Stimulated activated CD4-positive, alpha-beta T cell treated with anti-CD3 and anti-CD28 coated beads, Interleukin-4, amount 100 ng/mL, for 1 hour (primary cell): ENCODE data around the gene NOTCH1.
A peak's percentile ranks its signal among the peaks of the same experiment; 100 is the strongest.

Source experiments
- DNase-seq: peaks from one replicate; pipeline ENCODE4 v3.0.0-alpha.2; 2020

NOTCH1 gene

GRCh38 chr9:136544964-136545691 is 720 bp downstream of the NOTCH1 start:
- DNase-seq, result peak; percentile 75

DNA sequence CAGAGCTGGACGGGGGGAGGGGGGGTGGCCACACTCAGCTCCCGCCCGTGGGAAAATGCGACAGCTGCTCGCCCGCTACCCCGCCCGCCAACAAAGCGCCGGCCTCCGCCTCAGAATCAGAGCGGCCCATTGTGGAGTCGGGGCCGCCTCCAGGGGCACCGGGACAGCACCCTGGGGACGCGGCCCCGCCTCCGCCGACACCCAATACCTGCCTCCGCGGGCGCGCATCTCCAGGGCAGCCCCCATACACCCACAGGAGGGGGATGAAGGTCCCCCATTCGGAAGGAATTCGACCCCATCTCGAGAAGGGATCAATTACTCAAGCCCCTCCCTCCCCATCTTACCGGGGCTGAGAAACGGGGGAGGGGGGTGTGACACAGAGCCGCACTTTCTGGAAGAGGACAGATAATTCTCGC is 1.3 kb downstream of the NOTCH1 start:
- DNase-seq, result peak; percentile 68

DNA sequence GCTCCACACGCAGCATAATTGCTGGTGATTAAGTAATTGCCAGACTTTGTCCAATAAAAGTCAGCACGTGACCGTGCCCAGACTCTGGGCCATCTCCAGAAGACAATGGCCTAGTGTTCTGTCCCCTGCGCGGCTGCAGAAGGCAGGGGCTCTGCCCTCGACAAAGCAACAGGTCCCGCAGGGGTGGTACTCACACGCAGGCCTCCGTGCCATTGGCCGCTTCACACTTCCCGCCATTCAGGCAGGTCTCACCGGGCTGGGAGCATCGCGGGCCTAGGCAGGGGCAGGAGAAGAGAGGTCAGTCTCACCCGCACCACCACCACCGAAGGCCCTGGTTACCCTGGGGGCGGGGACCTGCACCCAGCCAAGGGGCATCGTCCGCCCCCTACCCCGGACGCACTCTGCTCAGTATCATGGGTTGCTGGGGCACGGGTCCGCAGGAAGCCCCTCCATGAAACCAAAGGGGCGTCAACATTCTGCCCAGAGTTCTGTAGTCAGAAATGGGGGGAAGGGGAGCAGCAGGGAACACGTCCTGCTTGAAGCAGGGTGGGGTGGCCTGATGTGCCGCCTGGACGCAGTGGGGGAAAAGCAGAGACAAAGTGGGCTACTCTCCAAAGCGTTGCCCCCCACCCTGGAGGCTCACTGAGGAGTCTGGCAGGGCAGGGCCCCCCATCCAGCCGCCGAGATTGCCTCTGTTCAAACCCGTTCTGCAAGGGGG is 1.9 kb downstream of the NOTCH1 start:
- no peak for DNase-seq

- no peak for DNase-seq
Observed at GRCh38 chr9:136543280-136543679, 2.6 kb downstream of the NOTCH1 start.

DNA sequence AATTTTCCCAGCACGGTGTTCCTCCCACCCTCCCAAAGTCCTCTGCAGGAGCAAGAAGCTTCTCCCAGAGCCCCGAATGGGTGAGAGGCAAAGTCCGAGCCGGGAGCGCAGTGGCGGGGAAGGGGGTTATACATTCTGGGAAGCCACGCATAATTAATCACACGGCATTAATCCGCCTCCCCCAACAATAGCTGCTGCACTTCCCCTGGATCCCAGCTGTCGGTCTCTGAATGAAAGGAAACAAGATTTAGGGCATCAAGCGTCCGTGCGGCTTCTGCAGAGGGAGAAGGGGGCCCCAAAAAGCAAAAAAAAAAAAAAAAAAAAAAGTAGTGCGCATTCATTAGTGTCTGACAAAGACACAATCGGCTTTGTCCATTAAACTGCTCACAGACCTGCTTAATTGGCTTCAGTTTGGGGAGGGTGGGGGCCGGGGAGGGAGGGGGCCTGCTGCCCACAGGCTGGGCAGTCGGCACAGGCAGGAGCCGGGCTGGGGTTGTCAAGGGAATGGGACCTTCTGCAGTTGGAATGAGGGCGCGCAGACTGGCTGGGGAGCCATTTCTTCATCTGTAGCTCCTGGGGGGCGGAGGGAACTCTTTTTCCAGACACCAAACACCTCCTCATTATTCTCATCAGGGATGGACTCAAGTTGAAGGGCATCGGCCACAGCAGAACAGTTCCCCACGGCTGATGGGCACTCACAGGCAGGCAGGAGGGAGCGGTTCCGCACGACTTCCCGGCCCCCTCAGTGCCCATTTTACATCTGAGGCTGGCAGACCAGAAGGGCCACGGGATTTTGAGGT is 3.4 kb downstream of the NOTCH1 start:
- no peak for DNase-seq

GRCh38 chr9:136541709-136542108 is 4.1 kb downstream of the NOTCH1 start:
- no peak for DNase-seq

GRCh38 chr9:136541179-136541578 is 4.7 kb downstream of the NOTCH1 start:
- DNase-seq, result no peak

DNA sequence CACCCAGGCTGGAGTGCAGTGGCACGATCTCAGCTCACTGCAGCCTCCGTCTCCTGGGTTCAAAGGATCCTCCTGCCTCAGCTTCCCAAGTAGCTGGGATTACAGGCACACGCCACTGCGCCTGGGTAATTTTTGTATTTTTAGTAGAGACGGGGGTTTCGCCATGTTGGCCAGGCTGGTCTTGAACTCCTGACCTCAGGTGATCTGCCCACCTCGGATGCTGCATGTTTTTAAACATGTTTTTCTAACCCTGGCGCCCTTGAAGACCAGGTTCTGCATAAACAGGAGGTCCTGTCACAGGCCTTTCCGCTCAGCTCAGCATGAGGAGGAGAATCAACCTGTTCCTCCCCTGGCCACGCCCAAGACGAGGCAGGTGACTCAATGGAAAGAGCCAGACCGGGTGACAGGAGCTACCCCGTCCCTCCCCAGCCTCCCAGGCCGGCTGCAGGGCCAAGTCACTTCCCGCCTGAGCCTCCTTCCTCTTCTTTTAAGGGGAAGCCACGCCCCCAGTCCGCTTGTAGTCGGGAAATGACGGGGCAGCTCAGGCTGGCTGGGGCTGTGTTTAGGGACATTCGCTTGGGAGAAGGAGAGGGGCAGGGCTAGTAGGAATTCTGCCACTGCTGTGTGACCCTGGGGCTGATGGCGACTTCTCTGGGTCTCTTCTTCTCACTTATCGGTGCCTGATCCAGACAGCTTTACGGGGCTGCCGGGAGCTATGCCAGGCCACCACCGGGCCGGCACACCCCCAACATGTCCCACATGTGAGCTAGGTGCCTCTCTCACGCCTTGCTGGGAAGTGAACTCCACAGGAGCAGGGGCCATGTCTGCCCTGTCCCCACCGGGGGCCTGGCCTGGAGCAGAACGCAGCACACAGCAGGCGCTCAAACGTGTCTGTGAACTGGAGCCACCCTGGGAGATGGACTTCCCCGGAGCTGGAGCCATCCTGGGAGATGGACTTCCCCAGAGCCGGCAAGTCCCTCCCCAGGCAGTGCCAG is 6.1 kb downstream of the NOTCH1 start:
- DNase-seq, result peak; percentile 89

GRCh38 chr9:136538599-136539426 is 7.0 kb downstream of the NOTCH1 start:
- DNase-seq, result peak; percentile 67

DNA sequence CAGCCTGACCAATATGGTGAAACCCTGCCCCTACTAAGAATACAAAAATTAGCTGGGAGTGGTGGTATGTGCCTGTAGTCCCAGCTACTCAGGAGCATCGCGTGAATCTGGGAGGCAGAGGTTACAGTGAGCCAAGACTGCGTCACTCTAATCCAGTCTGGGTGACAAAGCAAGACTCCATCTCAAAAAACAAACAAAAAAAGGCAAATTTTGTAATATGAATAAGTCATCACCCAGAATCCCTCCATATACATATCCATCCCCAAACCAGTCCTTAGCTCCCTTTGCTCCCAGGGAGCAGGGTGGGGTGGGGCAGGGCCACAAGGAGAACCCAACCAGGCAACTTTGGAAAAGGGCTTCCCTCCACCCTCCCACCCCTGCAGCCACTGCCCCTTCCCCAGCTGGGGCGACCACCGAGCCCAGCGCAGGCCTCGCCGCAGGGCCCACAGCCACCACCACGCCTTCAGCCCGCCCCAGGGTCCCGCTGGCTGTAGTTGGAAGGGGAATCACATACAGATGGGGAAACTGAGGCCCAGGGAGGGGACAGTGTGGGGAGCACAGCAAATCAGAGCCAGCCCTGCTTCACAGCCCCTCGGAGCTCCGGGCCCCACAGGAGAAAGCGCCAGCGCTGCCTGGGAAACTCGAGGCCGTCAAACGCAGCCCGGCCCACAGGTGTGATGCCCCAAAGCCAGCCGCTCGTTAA is 7.8 kb downstream of the NOTCH1 start:
- DNase-seq, result no peak

- no peak for DNase-seq
Observed at GRCh38 chr9:136537411-136537810, 8.4 kb downstream of the NOTCH1 start.

DNA sequence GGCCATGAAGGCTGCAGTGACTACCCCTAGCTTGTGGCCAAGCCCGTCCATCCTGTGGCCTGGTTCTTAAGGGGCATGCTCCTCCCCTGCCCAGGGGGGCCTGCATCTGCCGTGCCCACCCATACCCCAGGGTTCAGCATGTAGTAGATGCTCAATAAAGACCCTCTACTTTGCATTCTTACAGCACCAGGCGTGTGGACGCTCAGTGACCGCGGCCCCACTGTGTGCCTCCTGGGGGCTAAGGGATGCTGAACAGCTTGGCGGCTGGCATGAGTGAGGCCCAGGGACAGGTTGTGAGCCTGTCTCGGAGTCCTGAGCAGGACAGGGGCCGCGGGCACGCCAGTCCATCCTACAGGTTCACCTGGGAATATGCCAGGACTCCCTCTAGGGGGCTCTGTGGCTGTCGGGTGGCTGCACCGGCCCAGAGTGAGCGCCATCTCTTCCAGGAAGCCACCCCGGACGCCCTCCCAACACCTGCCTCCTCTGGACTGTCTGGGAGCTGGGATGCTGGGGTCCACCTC is 9.1 kb downstream of the NOTCH1 start:
- no peak for DNase-seq

DNA sequence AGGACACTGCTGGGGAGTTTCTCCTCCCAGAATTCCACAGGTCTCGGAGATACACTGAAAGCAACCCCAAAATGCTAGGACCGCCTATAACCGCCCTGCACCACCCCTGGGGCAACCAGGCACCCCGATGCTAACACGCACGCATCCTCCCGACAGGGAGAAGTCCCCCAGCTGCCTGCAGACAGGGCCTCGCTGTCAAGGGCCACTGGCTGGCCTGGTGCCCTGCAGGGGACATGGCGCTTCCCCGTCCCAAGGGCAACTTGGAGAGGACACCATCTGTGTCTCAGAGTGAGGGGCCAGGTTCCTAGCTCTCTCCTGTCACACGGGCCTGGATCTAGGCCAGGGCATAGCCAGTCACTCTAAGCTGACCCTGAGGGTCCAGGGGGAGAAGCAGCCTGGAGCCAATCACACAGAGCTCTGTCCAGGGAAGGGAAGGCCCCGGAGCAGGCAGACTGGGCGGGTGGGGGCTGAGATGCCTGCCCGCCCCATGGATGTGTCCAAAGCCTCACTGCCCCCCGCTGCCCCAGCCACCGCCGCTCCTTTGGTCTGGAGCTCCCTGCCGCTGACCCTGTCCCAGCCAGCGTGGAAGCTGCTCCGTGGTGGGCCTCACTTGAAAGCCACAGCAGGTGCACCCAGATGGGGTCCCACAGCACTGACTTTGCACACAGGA is 9.7 kb downstream of the NOTCH1 start:
- no peak for DNase-seq

- DNase-seq, result no peak
Observed at GRCh38 chr9:136535070-136535469, 10.8 kb downstream of the NOTCH1 start.

DNA sequence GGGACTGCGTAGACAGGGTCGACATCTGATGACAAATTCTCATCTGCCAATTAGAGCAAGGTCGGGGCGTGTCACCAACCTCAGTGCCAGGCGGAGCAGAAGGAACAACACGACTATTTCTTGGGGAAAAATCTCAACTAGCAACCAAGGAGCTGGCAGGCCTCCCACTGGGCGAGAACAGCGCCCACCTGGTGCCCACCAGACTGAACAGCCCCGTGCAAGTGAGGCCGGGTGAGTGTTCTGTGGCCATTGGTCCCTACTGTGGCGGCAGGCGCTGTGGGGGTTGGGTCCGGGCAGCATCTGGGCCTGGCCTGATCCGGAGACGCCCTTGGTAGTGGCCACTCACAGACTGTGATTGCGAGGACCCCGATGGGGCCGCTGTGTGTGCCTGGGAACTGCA is 11.5 kb downstream of the NOTCH1 start:
- no peak for DNase-seq

GRCh38 chr9:136533775-136534157 is 12.1 kb downstream of the NOTCH1 start:
- peak; percentile 76 for DNase-seq

DNA sequence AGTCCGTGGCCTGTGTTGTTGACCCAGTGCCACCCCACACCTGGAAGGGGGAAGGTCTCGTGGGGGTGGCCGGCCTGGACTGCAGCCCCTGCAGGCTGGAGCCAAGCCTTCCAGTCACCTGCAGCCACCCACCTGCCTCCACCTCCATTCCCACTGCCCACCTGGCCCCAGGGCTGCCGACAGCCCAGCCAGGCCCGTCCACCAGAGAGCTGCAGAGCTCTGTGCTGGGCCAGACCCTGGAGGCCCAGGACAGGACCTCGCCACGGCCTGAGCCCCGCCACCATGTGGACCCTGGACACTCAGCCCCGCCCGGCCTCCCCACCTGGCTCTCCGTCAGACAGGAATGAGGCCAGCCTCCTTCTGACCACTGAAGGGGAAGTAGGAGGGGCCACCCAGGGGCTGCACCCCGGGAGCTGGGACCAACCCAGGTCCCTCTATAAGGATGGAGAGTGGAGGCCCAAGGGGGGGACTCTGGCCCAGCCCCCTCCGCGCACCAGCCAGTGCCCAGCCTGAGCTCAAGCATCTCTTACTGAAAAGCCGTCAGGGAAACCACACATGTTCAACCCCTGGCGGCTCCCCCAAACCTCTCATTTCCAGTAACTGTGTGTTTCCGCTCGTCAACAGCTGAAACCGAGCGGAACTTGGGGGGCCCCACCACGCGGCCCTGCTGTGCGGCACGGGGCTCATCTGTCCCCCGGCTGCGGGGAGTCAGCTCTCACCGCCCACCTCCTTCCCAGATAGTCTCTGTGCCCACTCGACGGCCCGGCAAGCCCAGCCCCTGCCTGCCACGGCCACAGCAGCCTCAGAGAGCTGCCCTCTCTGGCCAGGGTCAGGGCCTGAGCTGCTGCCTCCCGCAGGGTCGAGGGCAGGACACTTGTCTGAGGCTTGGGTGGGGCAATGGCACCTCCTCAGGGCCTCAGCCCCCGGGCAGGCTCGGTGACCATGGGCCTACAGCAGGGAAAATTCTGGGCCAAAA is 12.8 kb downstream of the NOTCH1 start:
- peak; percentile 62 for DNase-seq

GRCh38 chr9:136531904-136532798 is 13.7 kb downstream of the NOTCH1 start:
- no peak for DNase-seq
